ENCODE results near the gene ARL8B. TPM values are rescaled to one million over a fixed set of nuclear protein-coding genes. Genes with fewer than 3 reads are reported as not detected.
A peak's percentile ranks its signal among the peaks of the same experiment; 100 is the strongest.
"Not testable (repeated sequence)": the region's sequence is repeated elsewhere in the genome, so short reads cannot be mapped to it uniquely, and the experiment has no call there.

ARL8B gene
- total RNA-seq, 3 donors from 2014 or later = 66.7 to 89.4 (median 72.1) TPM

DNA sequence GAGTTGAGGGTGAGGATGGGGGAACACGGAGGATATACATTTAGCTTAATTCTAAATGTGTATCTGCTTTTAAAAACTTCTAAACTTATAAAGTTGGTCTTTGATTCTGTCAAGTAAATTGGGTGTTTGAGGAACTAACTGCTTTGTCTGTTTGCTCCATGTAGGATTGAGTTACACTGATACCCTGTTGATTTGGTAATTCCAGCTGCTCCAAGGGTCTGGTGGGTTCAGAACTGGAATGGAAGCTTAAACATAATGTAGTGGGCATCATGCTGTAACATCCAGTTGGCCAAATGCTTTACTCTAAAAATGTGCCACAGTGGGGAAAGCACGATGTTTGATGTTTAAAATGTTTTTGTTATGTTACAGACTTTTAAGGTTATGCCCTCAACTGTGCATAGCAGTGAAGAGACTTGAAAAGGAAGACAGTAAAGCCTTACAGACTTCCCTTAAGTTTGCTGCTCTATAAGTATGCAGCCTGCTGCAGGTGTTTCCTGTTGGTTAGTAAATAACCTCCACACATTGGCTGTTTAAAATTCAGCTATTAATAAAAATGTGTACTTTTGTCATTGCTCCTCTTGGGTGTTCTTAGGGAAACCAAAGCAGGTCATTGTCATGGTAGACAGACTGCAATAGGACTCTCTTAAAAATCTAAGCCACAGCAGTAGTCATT lies 59.5 kb downstream of the ARL8B start:
- peaks cover 24% of the 10 kb centered on the region for H3K36me3 Mint-ChIP-seq (ENCODE audit: insufficient read depth)
- no peaks in the 10 kb centered on the region for H3K27me3 Mint-ChIP-seq (ENCODE audit: low read depth)
- H3K9me3 Mint-ChIP-seq = no peaks in the 10 kb centered on the region
- H3K4me1 Mint-ChIP-seq (ENCODE audit: low read depth) = peaks cover 25% of the 10 kb centered on the region
- H3K4me3 Mint-ChIP-seq = no peak overlapping the region
- DNase-seq = no peak
- ATAC-seq = no peak

DNA sequence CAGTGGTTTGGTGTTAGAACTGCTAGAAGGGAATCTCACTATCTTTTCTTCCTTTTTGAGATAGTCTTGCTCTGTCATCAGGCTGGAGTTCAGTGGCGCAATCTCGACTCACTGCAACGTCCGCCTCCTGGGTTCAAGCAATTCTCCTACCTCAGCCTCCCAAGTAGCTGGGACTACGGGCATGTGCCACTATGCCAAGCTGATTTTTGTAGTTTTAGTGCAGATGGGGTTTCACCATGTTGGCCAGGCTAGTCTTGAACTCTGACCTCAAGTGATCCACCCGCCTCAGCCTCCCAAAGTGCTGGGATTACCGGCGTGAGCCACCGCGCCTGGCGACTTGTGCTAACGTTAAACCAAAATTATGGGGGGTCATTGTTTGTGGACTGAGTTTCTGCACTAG lies 61.6 kb downstream of the ARL8B start:
- peaks cover 31% of the 10 kb centered on the region for H3K4me1 Mint-ChIP-seq (ENCODE audit: low read depth)
- not testable (repeated sequence) for H3K9me3 Mint-ChIP-seq; ATAC-seq; H3K27me3 Mint-ChIP-seq (ENCODE audit: low read depth); H3K4me3 Mint-ChIP-seq; DNase-seq
- H3K36me3 Mint-ChIP-seq (ENCODE audit: insufficient read depth) = peaks cover 17% of the 10 kb centered on the region

DNA sequence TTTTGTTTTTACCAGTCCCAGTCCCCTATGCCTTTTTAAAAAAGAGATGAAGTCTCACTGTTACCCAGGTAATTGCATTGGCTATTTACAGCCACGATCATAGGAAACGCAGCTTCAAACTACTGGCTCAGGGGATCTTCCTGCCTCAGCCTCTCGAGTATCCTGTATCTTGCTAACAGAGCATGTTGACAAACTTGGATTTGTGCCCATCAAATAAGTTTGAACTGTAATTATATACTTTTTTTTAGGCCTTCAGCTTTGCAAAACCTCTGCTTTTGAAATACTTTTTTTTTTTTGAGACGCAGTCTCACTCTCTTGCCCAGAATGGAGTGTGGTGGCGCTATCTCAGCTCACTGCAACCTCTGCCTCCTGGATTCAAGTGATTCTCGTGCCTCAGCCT lies 62.4 kb downstream of the ARL8B start:
- H3K9me3 Mint-ChIP-seq = no peaks in the 10 kb centered on the region
- DNase-seq (no peak), ATAC-seq (no peak)
- H3K36me3 Mint-ChIP-seq (ENCODE audit: insufficient read depth) = peaks cover 11% of the 10 kb centered on the region
- no peaks in the 10 kb centered on the region for H3K27me3 Mint-ChIP-seq (ENCODE audit: low read depth)
- peaks cover 28% of the 10 kb centered on the region for H3K4me1 Mint-ChIP-seq (ENCODE audit: low read depth)
- no peak overlapping the region for H3K4me3 Mint-ChIP-seq

DNA sequence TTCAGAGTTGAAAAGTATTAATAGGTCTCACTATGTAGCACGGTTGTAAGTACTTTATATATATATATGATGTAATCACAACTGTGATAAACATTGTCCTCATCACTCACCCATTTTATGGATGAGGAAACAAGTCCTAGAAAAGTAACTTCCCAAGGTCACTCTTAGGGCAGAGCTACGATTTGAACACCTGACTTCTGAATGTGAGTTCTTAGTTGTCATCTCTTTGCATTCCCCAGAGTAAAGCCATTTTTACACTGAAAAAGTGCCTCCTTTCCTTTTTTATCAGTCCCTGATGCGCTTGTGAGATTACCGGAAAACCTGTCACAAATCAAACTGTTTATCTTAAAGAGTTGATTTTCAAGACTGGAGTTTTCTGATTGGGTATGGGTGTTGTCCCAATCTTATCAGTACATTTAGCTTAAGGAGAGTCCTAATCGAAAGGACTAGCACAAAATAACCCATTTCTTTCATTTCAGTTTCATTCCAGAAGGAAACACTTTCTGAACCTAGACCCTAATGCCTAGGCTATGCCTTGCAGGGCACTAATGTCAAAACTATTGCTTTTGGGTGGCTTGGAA lies 63.1 kb downstream of the ARL8B start:
- Mint-ChIP-seq H3K9me3 (no peaks in the 10 kb centered on the region), H3K4me1 (ENCODE audit: low read depth) (peaks cover 31% of the 10 kb centered on the region), H3K36me3 (ENCODE audit: insufficient read depth) (peaks cover 9% of the 10 kb centered on the region), H3K4me3 (no peak overlapping the region), H3K27me3 (ENCODE audit: low read depth) (no peaks in the 10 kb centered on the region)
- ATAC-seq (no peak), DNase-seq (no peak)

DNA sequence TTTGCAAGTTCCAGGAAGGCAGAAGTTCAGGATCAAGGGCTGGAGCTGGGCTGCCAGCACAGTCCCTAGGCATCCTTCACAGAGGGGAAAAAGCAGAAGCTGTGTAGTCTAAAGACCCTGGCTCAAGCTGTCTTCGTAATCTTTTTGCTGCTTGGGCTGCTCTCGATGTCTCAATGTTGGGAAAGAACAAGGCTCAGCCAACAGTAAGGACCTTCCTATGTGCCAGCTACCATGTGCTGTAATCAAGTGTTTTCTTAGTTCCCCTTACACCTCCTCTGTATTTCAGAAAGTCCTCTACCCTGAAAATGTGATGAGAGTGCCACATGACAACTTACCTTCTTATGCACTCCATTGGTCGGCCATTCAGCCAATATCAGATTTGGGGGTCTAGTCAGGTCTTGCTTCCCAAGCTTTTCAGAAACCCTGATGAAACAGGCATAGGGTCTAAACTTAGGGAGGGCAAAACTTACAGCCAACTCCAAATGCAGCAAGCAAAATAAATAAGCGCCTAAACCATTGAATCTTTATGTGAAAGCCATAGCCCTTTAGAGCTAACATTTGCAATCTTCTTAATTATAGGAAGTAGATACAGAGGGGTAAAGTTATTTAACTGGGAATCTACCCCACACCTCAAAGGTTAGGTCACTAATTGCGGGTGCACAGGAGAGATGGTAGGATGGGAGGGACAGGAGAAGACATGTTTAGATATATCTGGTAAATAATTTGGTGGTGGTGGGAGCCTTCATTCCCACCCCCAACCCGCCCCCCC lies 64.2 kb downstream of the ARL8B start:
- peak overlapping the region; percentile 93 for H3K4me3 Mint-ChIP-seq
- H3K36me3 Mint-ChIP-seq (ENCODE audit: insufficient read depth) = peaks cover 8% of the 10 kb centered on the region
- ATAC-seq = no peak
- no peaks in the 10 kb centered on the region for H3K9me3 Mint-ChIP-seq
- H3K27me3 Mint-ChIP-seq (ENCODE audit: low read depth) = no peaks in the 10 kb centered on the region
- peaks cover 29% of the 10 kb centered on the region for H3K4me1 Mint-ChIP-seq (ENCODE audit: low read depth)
- DNase-seq = no peak

DNA sequence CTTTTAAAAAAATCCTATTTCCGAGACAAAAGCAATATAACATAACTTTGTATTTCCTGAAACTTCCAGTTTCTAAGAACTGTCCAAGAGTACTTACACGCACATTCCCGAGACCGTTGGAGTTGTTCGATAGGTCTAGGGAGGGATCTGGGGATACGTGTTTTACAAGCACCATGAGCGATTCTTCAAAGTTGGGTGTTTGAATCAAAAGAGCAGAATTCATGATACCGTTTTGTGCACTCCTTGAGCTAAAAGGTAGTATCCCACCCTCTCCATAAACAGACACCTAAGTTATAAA lies 64.7 kb downstream of the ARL8B start:
- ATAC-seq (no peak), DNase-seq (no peak)
- Mint-ChIP-seq H3K9me3 (no peaks in the 10 kb centered on the region), H3K27me3 (ENCODE audit: low read depth) (no peaks in the 10 kb centered on the region), H3K4me1 (ENCODE audit: low read depth) (peaks cover 29% of the 10 kb centered on the region), H3K4me3 (peak overlapping the region; percentile 93), H3K36me3 (ENCODE audit: insufficient read depth) (peaks cover 12% of the 10 kb centered on the region)

DNA sequence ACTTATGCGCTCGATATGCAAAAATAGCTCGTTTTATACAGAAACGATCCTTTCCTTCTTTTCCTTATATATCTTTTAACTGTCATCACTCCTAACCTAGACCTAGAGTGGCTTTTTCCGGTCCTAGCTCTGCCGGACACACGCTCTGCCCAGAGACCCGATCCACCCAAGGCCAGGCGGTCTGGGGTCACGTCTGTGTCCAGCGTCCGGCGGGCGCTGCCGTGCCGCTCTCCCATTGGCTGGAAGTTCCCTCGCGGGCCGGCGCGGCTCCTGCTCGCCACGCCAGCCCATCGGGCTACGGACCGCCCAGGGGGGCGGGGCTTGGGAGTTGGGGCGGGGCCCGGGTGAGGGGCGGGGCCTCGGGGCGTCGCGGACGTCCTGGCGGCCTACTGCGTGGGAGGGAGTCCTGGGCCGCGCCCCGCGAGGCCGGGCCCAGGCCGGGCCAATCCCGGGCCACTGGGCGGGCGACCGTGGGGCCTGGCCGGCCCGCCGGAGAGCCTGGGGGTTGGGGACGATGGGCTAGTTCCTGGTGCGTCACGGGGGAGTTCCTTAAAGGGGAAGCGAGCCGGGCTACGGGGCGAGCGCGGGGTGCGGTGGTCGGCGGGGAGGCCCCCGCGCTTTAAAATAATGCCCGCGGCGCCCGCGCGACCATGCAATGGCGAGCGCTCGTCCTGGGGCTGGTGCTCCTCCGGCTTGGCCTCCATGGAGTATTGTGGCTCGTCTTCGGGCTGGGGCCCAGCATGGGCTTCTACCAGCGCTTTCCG lies 65.2 kb downstream of the ARL8B start, which contains the start of gene EDEM1:
Gene EDEM1, plus strand, starts transcription at position 552 of the 764 bp plus-strand sequence. Its CDS starts 99 bp downstream, at position 651.
- DNase-seq (peak; percentile 93), ATAC-seq (peak; percentile 87 to 88)
- H3K4me3 Mint-ChIP-seq = peak within 1 kb of the TSS; percentile 97
- H3K27me3 Mint-ChIP-seq (ENCODE audit: low read depth) = no peaks in the 10 kb centered on the region
- peaks cover 30% of the 10 kb centered on the region for H3K4me1 Mint-ChIP-seq (ENCODE audit: low read depth)
- H3K9me3 Mint-ChIP-seq = no peaks in the 10 kb centered on the region
- H3K36me3 Mint-ChIP-seq (ENCODE audit: insufficient read depth) = peaks cover 16% of the 10 kb centered on the region

DNA sequence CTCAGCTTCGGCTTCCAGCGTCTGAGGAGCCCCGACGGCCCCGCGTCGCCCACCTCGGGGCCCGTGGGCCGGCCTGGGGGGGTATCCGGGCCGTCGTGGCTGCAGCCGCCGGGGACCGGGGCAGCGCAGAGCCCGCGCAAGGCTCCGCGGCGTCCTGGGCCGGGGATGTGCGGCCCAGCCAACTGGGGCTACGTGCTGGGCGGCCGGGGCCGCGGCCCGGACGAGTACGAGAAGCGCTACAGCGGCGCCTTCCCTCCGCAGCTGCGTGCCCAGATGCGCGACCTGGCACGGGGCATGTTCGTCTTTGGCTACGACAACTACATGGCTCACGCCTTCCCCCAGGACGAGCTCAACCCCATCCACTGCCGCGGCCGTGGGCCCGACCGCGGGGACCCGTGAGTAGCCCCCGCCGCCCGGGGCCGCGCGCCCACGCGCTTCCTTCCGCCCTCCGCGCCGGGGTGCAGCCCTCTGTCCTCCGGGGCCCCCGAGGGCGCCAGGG lies 65.9 kb downstream of the ARL8B start:
- peak overlapping the region; percentile 97 for H3K4me3 Mint-ChIP-seq
- H3K27me3 Mint-ChIP-seq (ENCODE audit: low read depth) = no peaks in the 10 kb centered on the region
- H3K4me1 Mint-ChIP-seq (ENCODE audit: low read depth) = peaks cover 37% of the 10 kb centered on the region
- ATAC-seq (peak; percentile 32 to 35), DNase-seq (peak; percentile 43)
- no peaks in the 10 kb centered on the region for H3K9me3 Mint-ChIP-seq
- peaks cover 20% of the 10 kb centered on the region for H3K36me3 Mint-ChIP-seq (ENCODE audit: insufficient read depth)

- Mint-ChIP-seq H3K4me1 (ENCODE audit: low read depth) (peaks cover 41% of the 10 kb centered on the region), H3K36me3 (ENCODE audit: insufficient read depth) (peaks cover 23% of the 10 kb centered on the region), H3K27me3 (ENCODE audit: low read depth) (no peaks in the 10 kb centered on the region), H3K9me3 (no peaks in the 10 kb centered on the region), H3K4me3 (peak overlapping the region; percentile 97)
- DNase-seq = peak; percentile 45
- peak; percentile 27 to 29 for ATAC-seq
These were observed 66.5 kb downstream of the ARL8B start for GRCh38 chr3:5188419-5189221.

- H3K27me3 Mint-ChIP-seq (ENCODE audit: low read depth) = no peaks in the 10 kb centered on the region
These were observed 68.2 kb downstream of the ARL8B start for GRCh38 chr3:5190147-5190791.

DNA sequence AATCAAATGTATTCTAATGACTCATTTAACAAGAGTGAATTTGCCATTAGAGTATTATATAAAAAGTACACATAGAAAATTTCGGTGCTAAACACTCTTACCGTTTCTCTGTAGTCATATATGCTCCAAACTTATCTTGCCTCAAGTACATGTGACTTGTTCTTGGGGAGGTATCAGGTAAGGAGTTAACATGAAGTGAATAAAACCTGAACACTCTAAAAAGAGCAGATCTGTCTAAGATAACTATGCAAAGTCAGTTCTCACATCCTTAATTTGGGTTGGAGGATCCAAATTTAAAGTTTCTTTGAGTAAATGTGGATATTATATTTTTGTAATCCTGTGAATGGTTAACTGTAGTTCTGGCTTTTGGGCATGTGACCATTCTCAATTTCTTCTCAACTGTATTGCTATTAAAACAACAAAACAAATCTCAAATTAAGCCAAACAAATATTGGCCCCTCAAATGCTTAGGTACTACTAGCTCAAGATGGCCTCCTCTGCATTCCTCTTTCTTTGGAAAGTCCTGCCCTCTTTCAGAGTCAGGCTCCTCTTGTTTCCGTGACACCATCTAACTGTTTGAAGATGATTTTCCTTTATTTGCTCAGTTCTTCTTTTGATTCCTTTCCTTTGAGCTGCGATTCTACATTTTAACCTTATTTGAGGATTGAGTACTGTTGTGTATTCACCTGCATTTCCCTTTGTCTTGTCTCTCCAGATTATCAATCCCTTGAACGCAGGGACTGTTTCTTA lies 69.6 kb downstream of the ARL8B start:
- DNase-seq (no peak), ATAC-seq (no peak)
- peaks cover 40% of the 10 kb centered on the region for H3K36me3 Mint-ChIP-seq (ENCODE audit: insufficient read depth)
- peaks cover 63% of the 10 kb centered on the region for H3K4me1 Mint-ChIP-seq (ENCODE audit: low read depth)
- no peaks in the 10 kb centered on the region for H3K27me3 Mint-ChIP-seq (ENCODE audit: low read depth)
- peak overlapping the region; percentile 71 for H3K4me3 Mint-ChIP-seq
- peaks cover 5% of the 10 kb centered on the region for H3K9me3 Mint-ChIP-seq

More at GRCh38 chr3:5190147-5190791, 68.2 kb downstream of the ARL8B start:
- peaks cover 37% of the 10 kb centered on the region for H3K36me3 Mint-ChIP-seq (ENCODE audit: insufficient read depth)
- ATAC-seq (no peak), DNase-seq (no peak)
- peak overlapping the region; percentile 97 for H3K4me3 Mint-ChIP-seq
- peaks cover 5% of the 10 kb centered on the region for H3K9me3 Mint-ChIP-seq
- peaks cover 57% of the 10 kb centered on the region for H3K4me1 Mint-ChIP-seq (ENCODE audit: low read depth)

GRCh38 chr3:5192571-5193365 lies 70.7 kb downstream of the ARL8B start:
- ATAC-seq = peak in 1 of 2 donors; percentile 14
- Mint-ChIP-seq H3K36me3 (ENCODE audit: insufficient read depth) (peaks cover 49% of the 10 kb centered on the region), H3K27me3 (ENCODE audit: low read depth) (no peaks in the 10 kb centered on the region), H3K9me3 (peaks cover 13% of the 10 kb centered on the region), H3K4me3 (peak overlapping the region; percentile 71), H3K4me1 (ENCODE audit: low read depth) (peaks cover 69% of the 10 kb centered on the region)
- DNase-seq = peak; percentile 22

Data from activated T-cell treated with anti-CD3 and anti-CD28 coated beads, Interleukin-2, amount 50 U/mL, for 4 hours (primary cell).